SJCRH30 (cell line): Measurements from ENCODE around the gene RNF44. TPM values are rescaled to one million over a fixed set of nuclear protein-coding genes. Genes with fewer than 3 reads are reported as not detected.

Source experiments
- DNase-seq, 2 experiments: peaks; one replicate each; pipeline ENCODE4 v3.0.0-alpha.2; 2015 to 2020
- H3K27ac ChIP-seq: fragments of 250-450 bp; sonication (Bioruptor Pico); 2 replicates; pipeline ENCODE4 v1.5.1; 2020; ENCODE audit warnings: mild to moderate bottlenecking, moderate library complexity
- H3K27me3 ChIP-seq: fragments of 250-450 bp; sonication (Bioruptor Pico); 2 replicates; pipeline ENCODE4 v1.5.1; 2020; ENCODE audit warnings: mild to moderate bottlenecking, moderate library complexity
- H3K36me3 ChIP-seq: fragments of 250-450 bp; sonication (Bioruptor Pico); 2 replicates; pipeline ENCODE4 v1.5.1; 2020; ENCODE audit warnings: mild to moderate bottlenecking, moderate library complexity
- H3K4me1 ChIP-seq: fragments of 250-450 bp; sonication (Bioruptor Pico); 2 replicates; pipeline ENCODE4 v1.5.1; 2020; ENCODE audit warnings: mild to moderate bottlenecking, moderate library complexity
- H3K4me3 ChIP-seq: fragments of 250-450 bp; sonication (Bioruptor Pico); 2 replicates; pipeline ENCODE4 v1.5.1; 2020; ENCODE audit warnings: mild to moderate bottlenecking, moderate library complexity
- H3K9me3 ChIP-seq: fragments of 250-450 bp; sonication (Bioruptor Pico); replicated peaks from 2 replicates; pipeline ENCODE4 v1.5.1; 2020; ENCODE audit warnings: mild to moderate bottlenecking, moderate library complexity
- total RNA-seq: library from RNA; depleted of rRNA; stranded (reverse); fragments of >200 nt; shearing (Covaris generic); gene quantifications from 2 replicates; pipeline ENCODE4 v1.2.3, GENCODE V29; 2014; rRNA removed

RNF44 gene
- 24.2 and 29.0 TPM in 2 replicates for total RNA-seq

DNA sequence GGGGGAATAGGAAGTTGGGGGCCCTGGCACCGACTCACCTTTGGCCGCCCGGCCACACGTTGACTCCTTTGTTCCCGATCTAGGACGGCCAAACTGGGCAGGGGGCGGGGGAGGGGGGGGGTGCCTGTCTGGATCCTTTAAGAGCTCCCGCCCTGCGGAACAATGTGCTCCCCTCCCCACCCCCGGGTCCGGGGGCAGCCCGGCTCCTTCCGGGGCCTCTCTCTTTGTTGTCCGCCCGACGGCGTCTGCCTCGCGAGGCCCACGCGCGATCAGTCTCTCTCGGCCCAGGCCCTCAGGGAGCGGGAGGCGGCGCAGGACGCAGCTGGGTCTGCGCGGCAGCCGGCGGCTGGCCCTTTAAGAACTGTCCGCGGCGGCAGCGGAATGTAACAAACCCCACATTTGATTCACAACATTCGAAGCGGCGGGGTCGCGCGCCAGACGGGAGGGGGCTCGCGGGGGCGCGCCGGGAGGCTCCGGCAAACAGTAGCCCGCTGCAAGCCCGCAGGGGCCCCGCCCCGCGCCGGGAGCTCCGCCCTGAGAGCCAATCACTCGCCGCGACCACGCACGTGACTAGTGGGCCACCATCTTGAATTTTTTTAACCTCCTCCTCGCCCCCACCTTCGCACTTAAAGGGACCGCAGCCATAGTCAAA, at the start of gene RNF44:
Gene RNF44 (minus strand): TSS at position 501 of the 652 bp plus-strand sequence. CDS start 4,930 bp downstream, outside the sequence.
- H3K4me3 ChIP-seq, result peak within 1 kb of the TSS; percentile 97
- H3K4me1 ChIP-seq, result peaks cover 41% of the 10 kb centered on the region
- H3K36me3 ChIP-seq, result peaks cover 9% of the 10 kb centered on the region
- peak within 1 kb of the TSS; percentile 96 for H3K27ac ChIP-seq
- no peaks in the 10 kb centered on the region for H3K27me3 ChIP-seq
- peak; percentile 98 for DNase-seq
- no peaks in the 10 kb centered on the region for H3K9me3 ChIP-seq

DNA sequence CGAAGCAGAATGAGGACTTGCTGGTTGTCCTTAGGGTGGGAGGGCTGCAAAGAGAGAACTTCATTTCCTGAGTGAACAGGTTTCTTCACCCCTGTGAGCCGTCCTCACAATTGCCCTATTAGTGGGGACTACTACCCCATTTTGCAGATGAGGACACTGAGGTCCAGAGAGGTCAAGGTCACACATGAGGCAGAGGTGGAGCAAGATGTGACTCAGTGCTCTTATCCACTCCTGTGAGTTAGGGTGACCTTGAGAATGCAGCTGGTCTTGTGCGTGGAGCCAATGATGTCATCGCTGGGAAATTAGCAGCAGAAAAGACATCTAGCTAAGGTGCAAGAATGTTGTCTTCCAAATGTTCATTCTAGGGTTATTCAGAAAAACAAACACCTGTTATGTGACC, 45.9 kb upstream of the RNF44 start:
- no peaks in the 10 kb centered on the region for H3K36me3 ChIP-seq
- H3K9me3 ChIP-seq, result no peaks in the 10 kb centered on the region
- no peaks in the 10 kb centered on the region for H3K4me1 ChIP-seq
- no peak for DNase-seq
- no peak overlapping the region for H3K27ac ChIP-seq
- H3K27me3 ChIP-seq, result no peaks in the 10 kb centered on the region
- no peak overlapping the region for H3K4me3 ChIP-seq

- H3K9me3 ChIP-seq, result no peaks in the 10 kb centered on the region
- H3K36me3 ChIP-seq, result no peaks in the 10 kb centered on the region
- H3K27me3 ChIP-seq, result no peaks in the 10 kb centered on the region
- H3K4me3 ChIP-seq, result no peak overlapping the region
- no peak overlapping the region for H3K27ac ChIP-seq
- H3K4me1 ChIP-seq, result no peaks in the 10 kb centered on the region
- DNase-seq, result no peak
These were observed 44.2 kb upstream of the RNF44 start for GRCh38 chr5:176581361-176581760.

- Histone ChIP-seq H3K27ac (no peak overlapping the region), H3K9me3 (no peaks in the 10 kb centered on the region), H3K4me1 (no peaks in the 10 kb centered on the region), H3K4me3 (no peak overlapping the region), H3K36me3 (no peaks in the 10 kb centered on the region), H3K27me3 (no peaks in the 10 kb centered on the region)
- no peak for DNase-seq
These were observed 42.1 kb upstream of the RNF44 start for GRCh38 chr5:176579323-176579722.

DNA sequence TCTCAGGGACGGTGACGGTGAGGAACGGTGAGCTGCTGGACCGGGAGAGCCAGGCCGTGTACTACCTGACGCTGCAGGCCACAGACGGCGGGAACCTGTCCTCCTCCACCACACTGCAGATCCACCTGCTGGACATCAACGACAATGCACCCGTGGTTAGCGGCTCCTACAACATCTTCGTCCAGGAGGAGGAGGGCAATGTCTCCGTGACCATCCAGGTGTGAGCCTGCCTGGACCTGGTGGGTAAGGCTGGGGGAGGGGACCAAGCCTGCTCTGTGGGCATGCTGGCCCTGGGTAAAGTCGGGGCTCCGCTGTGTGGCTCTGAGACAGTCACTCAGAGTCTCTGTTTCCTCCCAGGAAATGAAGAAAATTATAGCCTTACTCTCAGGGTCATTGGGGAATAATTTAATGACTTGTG, 41.2 kb upstream of the RNF44 start:
- Histone ChIP-seq H3K4me3 (no peak overlapping the region), H3K4me1 (no peaks in the 10 kb centered on the region), H3K27me3 (no peaks in the 10 kb centered on the region), H3K36me3 (no peaks in the 10 kb centered on the region), H3K27ac (no peak overlapping the region), H3K9me3 (no peaks in the 10 kb centered on the region)
- peak in 1 of 2 experiments; percentile 34 for DNase-seq

GRCh38 chr5:176577312-176578176, 40.3 kb upstream of the RNF44 start:
- Histone ChIP-seq H3K9me3 (no peaks in the 10 kb centered on the region), H3K4me3 (no peak overlapping the region), H3K4me1 (no peaks in the 10 kb centered on the region), H3K27ac (no peak overlapping the region), H3K36me3 (no peaks in the 10 kb centered on the region), H3K27me3 (no peaks in the 10 kb centered on the region)
- DNase-seq, result no peak

DNA sequence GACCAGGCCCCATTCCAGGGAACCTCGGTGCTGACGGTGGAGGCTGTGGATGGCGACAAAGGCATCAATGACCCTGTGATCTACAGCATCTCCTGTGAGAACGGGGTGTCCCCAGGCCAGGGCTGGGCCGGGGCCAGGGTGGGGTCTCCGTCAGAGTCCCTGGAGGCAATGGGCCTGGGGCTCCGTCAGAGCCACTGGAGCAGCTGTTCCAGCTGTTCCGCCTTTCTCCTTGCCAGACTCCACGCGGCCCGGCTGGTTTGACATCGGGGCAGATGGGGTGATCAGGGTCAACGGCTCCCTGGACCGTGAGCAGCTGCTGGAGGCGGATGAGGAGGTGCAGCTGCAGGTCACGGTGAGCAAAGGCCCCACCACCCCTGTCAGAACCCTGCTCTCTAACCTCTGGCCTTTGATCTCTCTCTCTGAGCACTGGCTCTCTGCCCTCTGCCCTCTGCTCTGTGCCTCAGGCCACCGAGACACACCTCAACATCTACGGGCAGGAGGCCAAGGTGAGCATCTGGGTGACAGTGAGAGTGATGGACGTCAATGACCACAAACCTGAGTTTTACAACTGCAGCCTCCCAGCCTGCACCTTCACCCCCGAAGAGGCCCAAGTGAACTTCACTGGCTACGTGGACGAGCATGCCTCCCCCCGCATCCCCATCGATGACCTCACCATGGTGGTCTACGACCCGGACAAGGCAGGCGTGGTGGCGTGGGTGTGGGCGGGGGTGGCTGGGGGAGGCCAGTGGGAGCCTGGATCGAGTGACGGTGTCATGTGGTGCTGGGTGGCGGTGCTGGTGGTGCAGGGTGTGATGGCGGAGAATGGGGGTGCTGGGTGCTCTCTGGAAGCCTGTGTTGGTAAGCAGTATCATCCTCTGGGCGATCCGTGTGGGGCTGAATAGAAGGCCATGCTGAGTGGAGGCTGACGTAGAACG, 38.6 kb upstream of the RNF44 start:
- H3K4me3 ChIP-seq, result no peak overlapping the region
- no peaks in the 10 kb centered on the region for H3K27me3 ChIP-seq
- H3K9me3 ChIP-seq, result no peaks in the 10 kb centered on the region
- H3K36me3 ChIP-seq, result no peaks in the 10 kb centered on the region
- DNase-seq, result no peak
- H3K4me1 ChIP-seq, result no peaks in the 10 kb centered on the region
- no peak overlapping the region for H3K27ac ChIP-seq

DNA sequence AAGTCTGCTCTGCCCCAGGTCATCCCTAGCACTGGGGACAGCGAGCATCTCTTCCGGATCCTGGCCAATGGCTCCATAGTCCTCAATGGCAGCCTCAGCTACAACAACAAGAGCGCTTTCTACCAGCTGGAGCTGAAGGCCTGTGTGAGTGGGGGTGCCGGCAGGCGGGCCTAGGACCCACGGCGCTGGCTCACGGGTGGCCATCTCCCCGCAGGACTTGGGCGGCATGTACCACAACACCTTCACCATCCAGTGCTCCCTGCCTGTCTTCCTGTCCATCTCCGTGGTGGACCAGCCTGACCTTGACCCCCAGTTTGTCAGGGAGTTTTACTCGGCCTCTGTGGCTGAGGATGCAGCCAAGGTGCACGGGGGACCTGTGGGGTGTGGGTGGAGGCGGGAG, 37.9 kb upstream of the RNF44 start:
- no peak overlapping the region for H3K4me3 ChIP-seq

GRCh38 chr5:176574297-176574591, 37.0 kb upstream of the RNF44 start:
- H3K4me3 ChIP-seq, result no peak overlapping the region
- H3K27ac ChIP-seq, result no peak overlapping the region
- no peaks in the 10 kb centered on the region for H3K9me3 ChIP-seq
- DNase-seq, result no peak
- H3K36me3 ChIP-seq, result no peaks in the 10 kb centered on the region
- no peaks in the 10 kb centered on the region for H3K27me3 ChIP-seq
- no peaks in the 10 kb centered on the region for H3K4me1 ChIP-seq

More for the DNA sequence above, 37.9 kb upstream of the RNF44 start:
- DNase-seq, result no peak
- Histone ChIP-seq H3K4me1 (no peaks in the 10 kb centered on the region), H3K9me3 (no peaks in the 10 kb centered on the region), H3K27ac (no peak overlapping the region), H3K27me3 (no peaks in the 10 kb centered on the region), H3K36me3 (no peaks in the 10 kb centered on the region)

DNA sequence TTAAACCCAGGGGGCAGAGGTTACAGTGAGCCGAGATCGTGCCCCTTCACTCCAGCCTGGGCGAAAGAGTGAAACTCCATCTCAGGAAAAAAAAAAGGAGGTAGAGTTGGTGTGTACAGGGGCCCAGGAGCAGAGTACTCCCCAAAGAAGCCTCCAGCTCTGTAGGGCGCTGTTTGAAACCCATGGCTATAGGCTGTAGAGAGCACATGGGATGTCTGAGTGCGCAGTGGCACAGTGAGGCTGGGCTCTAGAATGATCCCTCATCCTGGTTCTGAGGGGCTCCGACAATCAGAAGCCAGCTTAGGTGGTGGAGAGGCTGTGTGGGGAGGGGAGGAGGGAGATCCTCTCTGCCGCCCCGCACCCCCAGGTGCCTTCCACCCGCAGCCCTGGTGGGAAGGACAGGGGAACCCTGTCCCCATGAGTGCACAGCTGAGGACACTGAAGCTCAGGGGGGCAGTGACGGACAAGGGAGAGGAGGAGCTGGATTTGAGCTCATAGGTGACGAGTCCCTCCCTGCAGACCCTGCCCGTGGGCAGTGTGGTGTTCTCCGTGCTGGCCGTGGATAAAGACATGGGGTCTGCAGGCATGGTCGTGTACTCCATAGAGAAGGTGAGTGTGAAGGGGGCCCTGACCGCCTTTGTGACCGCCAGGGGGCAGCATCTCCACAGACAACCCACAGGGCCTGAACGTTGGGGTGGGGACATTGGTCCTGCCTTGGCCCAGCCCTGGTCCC, 36.5 kb upstream of the RNF44 start:
- DNase-seq, result peak; percentile 57 to 79
- Histone ChIP-seq H3K4me3 (no peak overlapping the region), H3K27me3 (no peaks in the 10 kb centered on the region), H3K4me1 (no peaks in the 10 kb centered on the region), H3K36me3 (no peaks in the 10 kb centered on the region), H3K9me3 (no peaks in the 10 kb centered on the region), H3K27ac (no peak overlapping the region)

- no peaks in the 10 kb centered on the region for H3K36me3 ChIP-seq
- no peak overlapping the region for H3K4me3 ChIP-seq
- no peaks in the 10 kb centered on the region for H3K9me3 ChIP-seq
- no peak overlapping the region for H3K27ac ChIP-seq
- no peaks in the 10 kb centered on the region for H3K4me1 ChIP-seq
- H3K27me3 ChIP-seq, result no peaks in the 10 kb centered on the region
- no peak for DNase-seq
These were observed 32.8 kb upstream of the RNF44 start for GRCh38 chr5:176570044-176570443.

GRCh38 chr5:176568657-176569056, 31.5 kb upstream of the RNF44 start:
- no peak for DNase-seq
- H3K9me3 ChIP-seq, result no peaks in the 10 kb centered on the region
- no peak overlapping the region for H3K27ac ChIP-seq
- no peaks in the 10 kb centered on the region for H3K36me3 ChIP-seq
- H3K4me1 ChIP-seq, result peaks cover 3% of the 10 kb centered on the region
- no peak overlapping the region for H3K4me3 ChIP-seq
- H3K27me3 ChIP-seq, result no peaks in the 10 kb centered on the region

- no peak for DNase-seq
- Histone ChIP-seq H3K36me3 (no peaks in the 10 kb centered on the region), H3K4me3 (no peak overlapping the region), H3K27ac (no peak overlapping the region), H3K9me3 (no peaks in the 10 kb centered on the region), H3K4me1 (peaks cover 5% of the 10 kb centered on the region), H3K27me3 (peaks cover 5% of the 10 kb centered on the region; the same call in 1 of the 2 replicates)
These were observed 28.6 kb upstream of the RNF44 start for GRCh38 chr5:176565760-176566288.

DNA sequence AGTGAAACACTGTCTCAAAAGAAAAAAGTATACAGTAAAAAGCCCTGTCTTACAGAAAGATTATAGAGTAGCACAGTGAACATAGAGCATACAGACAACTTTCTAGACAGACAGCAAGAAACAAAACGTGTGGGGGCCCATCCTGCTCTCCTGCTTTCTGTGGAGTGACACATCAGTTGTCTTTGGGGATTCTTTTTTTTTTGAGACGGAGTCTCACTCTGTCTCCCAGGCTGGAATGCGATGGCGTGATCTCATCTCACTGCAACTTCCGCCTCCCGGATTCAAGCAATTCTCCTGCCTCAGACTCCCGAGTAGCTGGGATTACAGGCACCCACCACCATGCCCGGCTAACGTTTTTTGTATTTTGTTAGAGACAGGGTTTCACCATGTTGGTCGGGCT, 26.8 kb upstream of the RNF44 start:
- H3K4me1 ChIP-seq, result peaks cover 5% of the 10 kb centered on the region
- peaks cover 5% of the 10 kb centered on the region; the same call in 1 of the 2 replicates for H3K27me3 ChIP-seq
- DNase-seq, result no peak

More for the DNA sequence above, 26.8 kb upstream of the RNF44 start:
- Histone ChIP-seq H3K27ac (no peak overlapping the region), H3K4me3 (no peak overlapping the region), H3K36me3 (no peaks in the 10 kb centered on the region), H3K9me3 (no peaks in the 10 kb centered on the region)
